SK-N-SH (cell line): Measurements from ENCODE around the gene CHST11. TPM values are rescaled to one million over a fixed set of nuclear protein-coding genes. Genes with fewer than 3 reads are reported as not detected.

ENCODE experiments used
- CTCF ChIA-PET: fragments of 300-600, 350-600 bp; formaldehyde crosslinking; extraction: SDS; loops from one replicate; lab custom pipeline; 2021; lab: Yijun Ruan, JAX
- POLR2A ChIA-PET: fragments of 350-600 bp; sonication (Branson Sonifier 250); formaldehyde crosslinking; extraction: SDS; loops from one replicate; lab custom pipeline; 2020; ENCODE audit warnings: antibody characterized with exemption, inconsistent platforms; lab: Yijun Ruan, JAX
- DNase-seq: peaks from one replicate; pipeline ENCODE4 v3.0.0; 2012
- H2AFZ ChIP-seq: fragments of 200-600 bp; sonication (generic); 2 replicates; pipeline ENCODE4 v1.8.1; 2016; ENCODE audit warnings: antibody characterized with exemption, mild to moderate bottlenecking, low read depth
- H3F3A ChIP-seq: fragments of 200-600 bp; sonication (generic); replicated peaks from 2 replicates; pipeline ENCODE3; 2016; ENCODE audit warnings: antibody characterized with exemption, mild to moderate bottlenecking; ENCODE audit not compliant: insufficient read depth
- H3K27ac ChIP-seq, 2 experiments: fragments of 200-500 bp in 1 of 2; fragments of 200-600 bp in 1 of 2; sonication (Bioruptor generic) in 1 of 2; sonication (generic), shearing (Covaris generic) in 1 of 2; 2 replicates each; pipeline versions ENCODE4 v1.5.1 to v1.6.1; 2014 to 2016; ENCODE audit warnings: low read depth in 2 of 2, inconsistent platforms in 1 of 2, low read length in 1 of 2, mild to moderate bottlenecking in 1 of 2, mixed read lengths in 1 of 2
- H3K27me3 ChIP-seq: fragments of 200-600 bp; sonication (generic), shearing (Covaris generic); 2 replicates; pipeline ENCODE4 v1.6.1; 2016; ENCODE audit warnings: mixed run types; ENCODE audit not compliant: insufficient read depth
- H3K36me3 ChIP-seq, 2 experiments: fragments of 200-500 bp in 1 of 2; fragments of 200-600 bp in 1 of 2; sonication (Bioruptor generic) in 1 of 2; sonication (generic) in 1 of 2; replicated peaks in 1 of 2; 2 replicates each; pipeline versions ENCODE3 to v1.5.1; 2014 to 2016; ENCODE audit warnings: low read length in 1 of 2, mild to moderate bottlenecking in 1 of 2; ENCODE audit not compliant: insufficient read depth in 2 of 2, control insufficient read depth in 1 of 2
- H3K4me1 ChIP-seq, 2 experiments: fragments of 200-500 bp in 1 of 2; fragments of 200-600 bp in 1 of 2; sonication (Bioruptor generic) in 1 of 2; sonication (generic), shearing (Covaris generic) in 1 of 2; 2 replicates each; pipeline versions ENCODE4 v1.5.1 to v1.6.1; 2014 to 2016; ENCODE audit warnings: low read depth in 1 of 2, low read length in 1 of 2, mixed run types in 1 of 2; ENCODE audit not compliant: insufficient read depth in 2 of 2, control insufficient read depth in 1 of 2
- H3K4me2 ChIP-seq: fragments of 200-600 bp; sonication (generic), shearing (Covaris generic); 2 replicates; pipeline ENCODE4 v1.6.1; 2017; ENCODE audit warnings: mixed run types
- H3K4me3 ChIP-seq, 2 experiments: fragments of 200-500 bp in 1 of 2; fragments of 200-600 bp in 1 of 2; sonication (Bioruptor generic) in 1 of 2; sonication (generic), shearing (Covaris generic) in 1 of 2; 2 replicates each; pipeline versions ENCODE4 v1.5.1 to v1.8.1; 2014 to 2016; ENCODE audit warnings: low read depth in 2 of 2, inconsistent platforms in 1 of 2, low read length in 1 of 2, mild to moderate bottlenecking in 1 of 2, mixed read lengths in 1 of 2, moderate library complexity in 1 of 2
- H3K79me2 ChIP-seq: fragments of 200-600 bp; sonication (generic); 2 replicates; pipeline ENCODE4 v1.8.1; 2017; ENCODE audit warnings: mild to moderate bottlenecking; ENCODE audit not compliant: insufficient read depth
- H3K9ac ChIP-seq: fragments of 200-600 bp; sonication (generic); 2 replicates; pipeline ENCODE4 v1.6.1; 2017; ENCODE audit warnings: mixed run types
- H3K9me2 ChIP-seq: fragments of 200-600 bp; sonication (generic); 2 replicates; pipeline ENCODE4 v1.6.1; 2017; ENCODE audit warnings: mixed run types
- H3K9me3 ChIP-seq: fragments of 200-600 bp; sonication (generic); 2 replicates; pipeline ENCODE4 v1.6.1; 2017; ENCODE audit warnings: mixed run types, mild to moderate bottlenecking, moderate library complexity
- H4K20me1 ChIP-seq: fragments of 200-600 bp; sonication (generic); 2 replicates; pipeline ENCODE4 v1.6.1; 2017; ENCODE audit warnings: mild to moderate bottlenecking, mixed run types; ENCODE audit not compliant: insufficient read depth
- ELF1 ChIP-seq: IDR thresholded peaks from 2 replicates; pipeline ENCODE4 v1.4.0; 2012
- FOSL2 ChIP-seq: IDR thresholded peaks from 2 replicates; pipeline ENCODE4 v1.4.0; 2012; ENCODE audit warnings: low read depth, mild to moderate bottlenecking, moderate library complexity, borderline replicate concordance
- FOXM1 ChIP-seq: IDR thresholded peaks from 2 replicates; pipeline ENCODE4 v1.4.0; 2012; ENCODE audit warnings: low read depth, mild to moderate bottlenecking
- GABPA ChIP-seq: IDR thresholded peaks from 2 replicates; pipeline ENCODE4 v1.4.0; 2012; ENCODE audit warnings: low read depth, mild to moderate bottlenecking
- GATA2 ChIP-seq: sonication (generic); formaldehyde crosslinking; IDR thresholded peaks from 2 replicates; pipeline ENCODE4 v1.5.0; 2020; ENCODE audit warnings: mild to moderate bottlenecking, missing genetic modification reagents
- IRF3 ChIP-seq: fragments of 150-350 bp; IDR thresholded peaks from 2 replicates; pipeline ENCODE4 v1.6.1; 2016; ENCODE audit warnings: mild to moderate bottlenecking, low read depth, low read length
- JUND ChIP-seq: IDR thresholded peaks from 2 replicates; pipeline ENCODE4 v1.4.0; 2012
- MAX ChIP-seq: IDR thresholded peaks from 2 replicates; pipeline ENCODE4 v1.4.0; 2012; ENCODE audit warnings: low read depth
- MXI1 ChIP-seq: IDR thresholded peaks from 2 replicates; pipeline ENCODE4 v1.6.1; 2012; ENCODE audit warnings: mild to moderate bottlenecking, low read depth, low read length, improper control_type of control experiment
- NRF1 ChIP-seq: IDR thresholded peaks from 2 replicates; pipeline ENCODE4 v1.6.1; 2012; ENCODE audit warnings: low read depth, mild to moderate bottlenecking, low read length
- RCOR1 ChIP-seq: fragments of 150-350 bp; IDR thresholded peaks from 2 replicates; pipeline ENCODE4 v1.6.1; 2017; ENCODE audit warnings: antibody characterized with exemption, low read length
- SMC3 ChIP-seq: IDR thresholded peaks from 2 replicates; pipeline ENCODE4 v1.6.1; 2012; ENCODE audit warnings: low read depth, low read length, improper control_type of control experiment
- TAF1 ChIP-seq: IDR thresholded peaks from 2 replicates; pipeline ENCODE4 v1.6.1; 2012; ENCODE audit warnings: low read depth, mild to moderate bottlenecking, low read length, moderate library complexity, borderline replicate concordance
- TEAD4 ChIP-seq: IDR thresholded peaks from 2 replicates; pipeline ENCODE4 v1.4.0; 2012; ENCODE audit warnings: mild to moderate bottlenecking, borderline replicate concordance; ENCODE audit not compliant: insufficient read depth
- USF2 ChIP-seq: fragments of 150-350 bp; IDR thresholded peaks from 2 replicates; pipeline ENCODE4 v1.6.1; 2017; ENCODE audit warnings: antibody characterized with exemption, low read length, low read depth, borderline replicate concordance
- ZBTB33 ChIP-seq: IDR thresholded peaks from 2 replicates; pipeline ENCODE4 v1.4.0; 2012; ENCODE audit warnings: low read depth, borderline replicate concordance
- WGBS: methylation state at CpG from one replicate; pipeline ENCODE4 v1.1.6; 2017; ENCODE audit warnings: low lambda C conversion rate; 5-methylcytosine and 5-hydroxymethylcytosine counted together
- polyA plus RNA-seq, 3 experiments: library from polyadenylated mRNA; depleted of rRNA; stranded (reverse); fragments of >200 nt; gene quantifications; 2 replicates each; pipeline ENCODE4 v1.2.3, GENCODE V29; 2012

CHST11 gene
- polyA plus RNA-seq, 1 of the 3 experiments (the other 2 are of a cell fraction) = 18.6 TPM

GRCh38 chr12:104438134-104438533 is 18.6 kb upstream of the CHST11 start:
- ChIA-PET POLR2A (no interaction called here), CTCF (interaction anchor here (0.7 to 1.7 kb wide), 3 partner anchors 56 to 353 kb away, joined by 3 to 6 read pairs (median 3); no protein-coding TSS in a partner anchor)
- no peak for DNase-seq
- Histone ChIP-seq H2AFZ (no peak overlapping the region), H3K27me3 (peaks cover 7% of the 10 kb centered on the region; the same call in 1 of the 2 replicates), H3K4me2 (no peak overlapping the region), H3K4me3 (no peak overlapping the region), H3K36me3 (no peaks in the 10 kb centered on the region), H3F3A (no peaks in the 10 kb centered on the region), H3K9me3 (no peaks in the 10 kb centered on the region), H3K27ac (no peak overlapping the region), H3K4me1 (no peaks in the 10 kb centered on the region), H4K20me1 (no peaks in the 10 kb centered on the region), H3K79me2 (no peaks in the 10 kb centered on the region), H3K9ac (no peak overlapping the region), H3K9me2 (no peaks in the 10 kb centered on the region)
- 69% methylated on average over 3 of the region's 3 CpGs for WGBS
- TF ChIP-seq FOSL2 (no peak), ELF1 (no peak), SMC3 (no peak), TEAD4 (no peak), ZBTB33 (no peak), MXI1 (no peak), NRF1 (no peak), RCOR1 (no peak), JUND (no peak)

GRCh38 chr12:104439137-104439536 is 17.6 kb upstream of the CHST11 start:
- Histone ChIP-seq H3K4me3 (no peak overlapping the region), H3K9me2 (no peaks in the 10 kb centered on the region), H4K20me1 (no peaks in the 10 kb centered on the region), H3F3A (no peaks in the 10 kb centered on the region), H3K4me2 (no peak overlapping the region), H3K9me3 (no peaks in the 10 kb centered on the region), H3K27me3 (peaks cover 7% of the 10 kb centered on the region; the same call in 1 of the 2 replicates), H2AFZ (no peak overlapping the region), H3K36me3 (no peaks in the 10 kb centered on the region), H3K79me2 (no peaks in the 10 kb centered on the region), H3K9ac (no peak overlapping the region), H3K4me1 (no peaks in the 10 kb centered on the region), H3K27ac (no peak overlapping the region)
- DNase-seq = no peak
- WGBS = 78% methylated on average over 12 of the region's 12 CpGs
- ChIA-PET CTCF (interaction anchor here (1.0 to 1.1 kb wide), 2 partner anchors 21 to 57 kb away, joined by 3 to 5 read pairs; no protein-coding TSS in a partner anchor), POLR2A (no interaction called here)
- TF ChIP-seq TEAD4 (no peak), MAX (no peak), IRF3 (no peak), TAF1 (no peak), GATA2 (CRISPR knock-in tag) (no peak), USF2 (no peak), JUND (no peak), FOXM1 (no peak), NRF1 (no peak), GABPA (no peak)
